ENCODE results near the gene PCDHA10.
"Not testable (repeated sequence)": the region's sequence is repeated elsewhere in the genome, so short reads cannot be mapped to it uniquely, and the experiment has no call there.

Gene PCDHA10

GRCh38 chr5:140842798-140843733 lies 12.6 kb upstream of the PCDHA10 start:
- no peak for DNase-seq

DNA sequence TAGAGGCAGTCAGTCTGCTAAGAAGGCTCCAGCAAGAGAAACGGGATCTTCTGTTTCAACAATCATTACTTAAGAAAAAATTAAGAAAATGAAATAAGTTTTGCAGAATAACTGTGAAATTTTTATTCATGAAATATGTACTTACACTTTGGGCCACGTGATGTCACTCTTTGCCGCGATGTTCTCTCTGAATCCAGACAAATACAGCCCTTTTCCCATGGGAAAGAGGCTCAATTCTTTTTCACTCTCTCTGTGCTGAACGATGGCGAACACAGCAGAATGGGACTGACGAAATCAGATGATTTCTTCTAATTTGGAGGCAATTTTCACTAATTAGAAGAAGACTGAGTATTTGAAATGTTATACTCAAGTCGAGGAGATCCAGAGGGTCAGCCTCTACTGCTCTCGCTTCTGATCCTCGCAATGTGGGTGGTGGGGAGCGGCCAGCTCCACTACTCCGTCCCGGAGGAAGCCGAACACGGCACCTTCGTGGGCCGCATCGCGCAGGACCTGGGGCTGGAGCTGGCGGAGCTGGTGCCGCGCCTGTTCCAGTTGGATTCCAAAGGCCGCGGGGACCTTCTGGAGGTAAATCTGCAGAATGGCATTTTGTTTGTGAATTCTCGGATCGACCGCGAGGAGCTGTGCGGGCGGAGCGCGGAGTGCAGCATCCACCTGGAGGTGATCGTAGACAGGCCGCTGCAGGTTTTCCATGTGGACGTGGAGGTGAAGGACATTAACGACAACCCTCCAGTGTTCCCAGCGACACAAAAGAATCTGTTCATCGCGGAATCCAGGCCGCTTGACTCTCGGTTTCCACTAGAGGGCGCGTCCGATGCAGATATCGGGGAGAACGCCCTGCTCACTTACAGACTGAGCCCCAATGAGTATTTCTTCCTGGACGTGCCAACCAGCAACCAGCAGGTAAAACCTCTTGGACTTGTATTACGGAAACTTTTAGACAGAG lies 7.3 kb upstream of the PCDHA10 start, which contains the start of gene PCDHA9:
PCDHA9 (plus strand) TSS at position 244 of the 964 bp plus-strand sequence; CDS start at position 358, 114 bp downstream.
- DNase-seq, result not testable (repeated sequence)

DNA sequence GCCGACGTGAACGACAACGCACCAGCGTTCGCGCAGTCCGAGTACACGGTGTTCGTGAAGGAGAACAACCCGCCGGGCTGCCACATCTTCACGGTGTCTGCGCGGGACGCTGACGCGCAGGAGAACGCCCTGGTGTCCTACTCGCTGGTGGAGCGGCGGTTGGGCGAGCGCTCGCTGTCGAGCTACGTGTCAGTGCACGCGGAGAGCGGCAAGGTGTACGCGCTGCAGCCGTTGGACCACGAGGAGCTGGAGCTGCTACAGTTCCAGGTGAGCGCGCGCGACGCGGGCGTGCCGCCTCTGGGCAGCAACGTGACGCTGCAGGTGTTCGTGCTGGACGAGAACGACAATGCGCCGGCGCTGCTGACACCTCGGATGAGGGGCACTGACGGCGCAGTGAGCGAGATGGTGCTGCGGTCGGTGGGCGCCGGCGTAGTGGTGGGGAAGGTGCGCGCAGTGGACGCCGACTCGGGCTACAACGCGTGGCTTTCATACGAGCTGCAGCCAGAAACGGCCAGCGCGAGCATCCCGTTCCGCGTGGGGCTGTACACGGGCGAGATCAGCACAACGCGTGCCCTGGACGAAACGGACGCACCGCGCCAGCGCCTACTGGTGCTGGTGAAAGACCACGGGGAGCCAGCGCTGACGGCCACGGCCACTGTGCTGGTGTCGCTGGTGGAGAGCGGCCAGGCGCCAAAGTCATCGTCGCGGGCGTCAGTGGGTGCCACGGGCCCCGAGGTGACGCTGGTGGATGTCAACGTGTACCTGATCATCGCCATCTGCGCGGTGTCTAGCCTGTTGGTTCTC lies 5.7 kb upstream of the PCDHA10 start:
- not testable (repeated sequence) for DNase-seq

DNA sequence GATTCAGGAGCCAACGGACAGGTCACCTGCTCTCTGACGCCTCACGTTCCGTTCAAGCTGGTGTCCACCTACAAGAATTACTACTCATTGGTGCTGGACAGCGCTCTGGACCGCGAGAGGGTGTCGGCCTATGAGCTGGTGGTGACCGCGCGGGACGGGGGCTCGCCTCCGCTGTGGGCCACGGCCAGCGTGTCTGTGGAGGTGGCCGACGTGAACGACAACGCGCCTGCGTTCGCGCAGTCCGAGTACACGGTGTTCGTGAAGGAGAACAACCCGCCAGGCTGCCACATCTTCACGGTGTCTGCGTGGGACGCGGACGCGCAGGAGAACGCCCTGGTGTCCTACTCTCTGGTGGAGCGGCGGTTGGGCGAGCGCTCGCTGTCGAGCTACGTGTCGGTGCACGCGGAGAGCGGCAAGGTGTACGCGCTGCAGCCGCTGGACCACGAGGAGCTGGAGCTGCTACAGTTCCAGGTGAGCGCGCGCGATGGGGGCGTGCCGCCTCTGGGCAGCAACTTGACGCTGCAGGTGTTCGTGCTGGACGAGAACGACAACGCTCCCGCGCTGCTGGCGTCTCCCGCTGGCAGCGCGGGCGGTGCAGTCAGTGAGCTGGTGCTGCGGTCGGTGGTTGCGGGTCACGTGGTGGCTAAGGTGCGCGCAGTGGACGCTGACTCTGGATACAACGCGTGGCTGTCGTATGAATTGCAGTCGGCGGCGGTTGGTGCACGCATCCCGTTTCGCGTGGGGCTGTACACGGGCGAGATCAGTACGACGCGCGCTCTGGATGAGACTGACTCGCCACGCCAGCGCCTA lies 1.7 kb downstream of the PCDHA10 start:
- DNase-seq, result no peak

GRCh38 chr5:140857987-140858240 lies 2.2 kb downstream of the PCDHA10 start:
- DNase-seq, result no peak

- DNase-seq, result no peak
Observed at GRCh38 chr5:140862441-140863295, 7.0 kb downstream of the PCDHA10 start.

DNA sequence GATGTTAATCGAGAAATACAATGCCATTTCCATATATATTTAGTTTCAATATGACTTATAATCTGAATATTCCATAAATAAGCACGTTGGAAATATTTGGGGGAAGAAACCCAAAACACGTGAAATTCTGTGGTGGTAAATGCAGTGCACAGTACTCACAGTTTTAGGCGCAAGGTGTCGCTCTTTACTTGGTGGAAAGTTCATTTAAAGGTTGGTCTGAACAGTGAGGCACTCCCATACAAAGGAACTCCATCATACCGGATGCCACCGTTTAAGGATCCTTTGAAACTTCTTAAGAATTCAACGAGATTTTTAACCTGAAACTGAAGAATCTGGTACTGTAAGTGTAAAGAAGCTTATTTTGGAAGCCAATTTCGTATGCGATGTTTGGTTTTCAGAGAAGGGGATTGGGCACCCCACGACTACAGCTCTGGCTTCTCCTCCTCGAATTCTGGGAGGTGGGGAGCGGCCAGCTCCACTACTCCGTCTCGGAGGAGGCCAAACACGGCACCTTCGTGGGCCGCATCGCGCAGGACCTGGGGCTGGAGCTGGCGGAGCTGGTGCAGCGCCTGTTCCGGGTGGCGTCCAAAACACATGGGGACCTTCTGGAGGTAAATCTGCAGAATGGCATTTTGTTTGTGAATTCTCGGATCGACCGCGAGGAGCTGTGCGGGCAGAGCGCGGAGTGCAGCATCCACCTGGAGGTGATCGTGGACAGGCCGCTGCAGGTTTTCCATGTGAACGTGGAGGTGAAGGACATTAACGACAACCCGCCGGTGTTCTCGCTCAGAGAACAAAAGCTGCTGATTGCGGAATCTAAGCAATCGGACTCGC lies 13.2 kb downstream of the PCDHA10 start, which contains the start of gene PCDHA11:
PCDHA11 (plus strand) TSS at position 237 of the 834 bp plus-strand sequence; CDS start at position 384, 147 bp downstream.
- no peak for DNase-seq

GRCh38 chr5:140869555-140869886 lies 13.8 kb downstream of the PCDHA10 start:
- DNase-seq, result no peak

DNA sequence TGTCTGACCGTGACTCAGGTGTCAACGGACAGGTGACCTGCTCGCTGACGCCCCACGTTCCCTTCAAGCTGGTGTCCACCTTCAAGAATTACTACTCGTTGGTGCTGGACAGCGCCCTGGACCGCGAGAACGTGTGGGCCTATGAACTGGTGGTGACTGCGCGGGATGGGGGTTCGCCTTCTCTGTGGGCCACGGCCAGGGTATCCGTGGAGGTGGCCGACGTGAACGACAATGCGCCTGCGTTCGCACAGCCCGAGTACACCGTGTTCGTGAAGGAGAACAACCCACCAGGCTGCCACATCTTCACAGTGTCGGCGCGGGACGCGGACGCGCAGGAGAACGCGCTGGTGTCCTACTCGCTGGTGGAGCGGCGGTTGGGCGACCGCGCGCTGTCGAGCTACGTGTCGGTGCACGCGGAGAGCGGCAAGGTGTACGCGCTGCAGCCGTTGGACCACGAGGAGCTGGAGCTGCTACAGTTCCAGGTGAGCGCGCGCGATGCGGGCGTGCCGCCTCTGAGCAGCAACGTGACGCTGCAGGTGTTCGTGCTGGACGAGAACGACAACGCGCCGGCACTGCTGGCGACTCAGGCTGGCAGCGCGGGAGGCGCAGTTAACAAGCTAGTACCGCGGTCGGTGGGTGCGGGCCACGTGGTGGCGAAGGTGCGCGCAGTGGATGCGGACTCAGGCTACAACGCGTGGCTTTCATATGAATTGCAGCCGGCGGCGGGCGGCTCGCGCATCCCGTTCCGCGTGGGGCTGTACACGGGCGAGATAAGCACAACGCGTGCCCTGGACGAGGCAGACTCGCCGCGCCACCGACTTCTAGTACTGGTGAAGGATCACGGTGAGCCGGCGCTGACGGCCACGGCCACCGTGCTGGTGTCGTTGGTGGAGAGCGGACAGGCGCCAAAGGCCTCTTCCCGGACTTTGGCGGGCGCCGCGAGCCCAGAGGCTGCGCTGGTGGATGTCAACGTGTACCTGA lies 14.8 kb downstream of the PCDHA10 start:
- DNase-seq, result no peak

- no peak for DNase-seq
Observed at GRCh38 chr5:140875085-140876065, 19.7 kb downstream of the PCDHA10 start, which contains the start of gene PCDHA12. TSS of gene PCDHA12 (plus strand) at chr5:140875308. CDS start at chr5:140875473, 165 bp downstream.

- not testable (repeated sequence) for DNase-seq
Observed at GRCh38 chr5:140876541-140877261, 21.0 kb downstream of the PCDHA10 start.

- DNase-seq, result no peak
Observed at GRCh38 chr5:140877262-140877581, 21.5 kb downstream of the PCDHA10 start.

- no peak for DNase-seq
Observed at GRCh38 chr5:140881889-140882590, 26.3 kb downstream of the PCDHA10 start, which contains the start of gene PCDHA13. TSS of gene PCDHA13 (plus strand) at chr5:140882124. CDS start at chr5:140882269, 145 bp downstream.

- no peak for DNase-seq
Observed at GRCh38 chr5:140882591-140882899, 26.8 kb downstream of the PCDHA10 start.

- DNase-seq, result no peak
Observed at GRCh38 chr5:140883373-140883772, 27.7 kb downstream of the PCDHA10 start.
